HepG2 (cell line): Measurements from ENCODE around the gene SLC8B1. TPM values are rescaled to one million over a fixed set of nuclear protein-coding genes. Genes with fewer than 3 reads are reported as not detected.

ENCODE experiments used
- microRNA-seq: library from miRNA; unstranded; fragments of <30 nt; microRNA quantifications from one replicate; pipeline ENCODE4, GENCODE V29; 2020
- polyA plus RNA-seq, 8 experiments: library from polyadenylated mRNA; depleted of rRNA in 3 of 8; stranded (reverse) in 7 of 8; unstranded in 1 of 8; fragments of >200 nt; fragmentation: Illumina TruSeq in 4 of 8; extraction: Trizol in 4 of 8; gene quantifications; 2 replicates each; pipeline versions ENCODE4 v1.2.1 to v1.2.3, GENCODE V29; 2011 to 2016; ENCODE audit warnings: low read depth in 4 of 8, missing spikeins in 1 of 8, mixed read lengths in 1 of 8; ENCODE audit not compliant: insufficient read depth in 1 of 8
- small RNA-seq, 3 experiments: library from RNA; depleted of rRNA; stranded (forward); fragments of <200 nt; gene quantifications; one replicate each; pipeline ENCODE3, GENCODE V24; 2012; ENCODE audit warnings: low read depth in 2 of 3, low replicate concordance in 1 of 3; ENCODE audit not compliant: insufficient read length in 3 of 3, insufficient read depth in 2 of 3
- total RNA-seq, 5 experiments: library from RNA; depleted of rRNA; stranded (reverse); fragments of >200 nt; fragmentation: Illumina TruSeq; extraction: Trizol; gene quantifications; 2 replicates each; pipeline ENCODE4 v1.2.3, GENCODE V29; 2016; ENCODE audit warnings: low read depth in 1 of 5
- TF ChIP-seq, protein P1 (sequence below): sonication (generic); formaldehyde crosslinking; IDR thresholded peaks from 2 replicates; pipeline ENCODE4 v1.4.0; 2020; ENCODE audit warnings: missing genetic modification reagents, mild to moderate bottlenecking, borderline replicate concordance

The SLC8B1 gene
- total and polyA plus RNA-seq, 2 of the 13 experiments (the other 11 are each of a cell fraction or from before 2014, with no cell fraction given): 6.8 to 8.0 TPM

DNA sequence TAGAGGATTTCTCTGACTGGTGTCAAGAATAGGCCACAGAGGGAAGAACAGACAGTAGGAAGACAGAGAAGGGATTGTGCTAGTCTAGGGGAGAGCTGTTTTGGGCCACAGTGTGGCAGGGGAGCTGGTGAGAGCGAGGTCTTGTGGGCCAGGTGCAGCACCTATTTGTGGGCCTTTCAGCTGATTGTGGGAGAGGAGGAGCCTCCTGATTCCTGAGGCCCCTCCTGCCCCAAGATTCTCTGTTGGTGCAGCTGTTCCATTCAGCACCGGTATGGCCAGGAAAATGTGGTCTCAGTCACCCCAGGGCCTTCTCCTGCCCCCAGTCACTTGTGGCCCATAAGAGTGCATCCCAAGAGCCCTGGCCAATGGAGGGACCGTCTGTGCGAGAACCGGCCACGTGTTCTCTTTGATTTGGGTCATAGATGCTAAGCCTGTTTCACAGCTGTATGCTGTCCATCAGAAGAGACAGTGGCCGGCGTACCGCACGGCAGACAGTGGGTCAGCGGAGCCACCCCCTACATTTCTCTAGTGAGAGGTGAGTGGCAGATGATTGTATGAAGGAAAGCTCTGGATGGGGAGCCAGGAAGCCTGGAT is 86.0 kb downstream of the SLC8B1 start (continued):
- TF ChIP-seq, protein P1, sequence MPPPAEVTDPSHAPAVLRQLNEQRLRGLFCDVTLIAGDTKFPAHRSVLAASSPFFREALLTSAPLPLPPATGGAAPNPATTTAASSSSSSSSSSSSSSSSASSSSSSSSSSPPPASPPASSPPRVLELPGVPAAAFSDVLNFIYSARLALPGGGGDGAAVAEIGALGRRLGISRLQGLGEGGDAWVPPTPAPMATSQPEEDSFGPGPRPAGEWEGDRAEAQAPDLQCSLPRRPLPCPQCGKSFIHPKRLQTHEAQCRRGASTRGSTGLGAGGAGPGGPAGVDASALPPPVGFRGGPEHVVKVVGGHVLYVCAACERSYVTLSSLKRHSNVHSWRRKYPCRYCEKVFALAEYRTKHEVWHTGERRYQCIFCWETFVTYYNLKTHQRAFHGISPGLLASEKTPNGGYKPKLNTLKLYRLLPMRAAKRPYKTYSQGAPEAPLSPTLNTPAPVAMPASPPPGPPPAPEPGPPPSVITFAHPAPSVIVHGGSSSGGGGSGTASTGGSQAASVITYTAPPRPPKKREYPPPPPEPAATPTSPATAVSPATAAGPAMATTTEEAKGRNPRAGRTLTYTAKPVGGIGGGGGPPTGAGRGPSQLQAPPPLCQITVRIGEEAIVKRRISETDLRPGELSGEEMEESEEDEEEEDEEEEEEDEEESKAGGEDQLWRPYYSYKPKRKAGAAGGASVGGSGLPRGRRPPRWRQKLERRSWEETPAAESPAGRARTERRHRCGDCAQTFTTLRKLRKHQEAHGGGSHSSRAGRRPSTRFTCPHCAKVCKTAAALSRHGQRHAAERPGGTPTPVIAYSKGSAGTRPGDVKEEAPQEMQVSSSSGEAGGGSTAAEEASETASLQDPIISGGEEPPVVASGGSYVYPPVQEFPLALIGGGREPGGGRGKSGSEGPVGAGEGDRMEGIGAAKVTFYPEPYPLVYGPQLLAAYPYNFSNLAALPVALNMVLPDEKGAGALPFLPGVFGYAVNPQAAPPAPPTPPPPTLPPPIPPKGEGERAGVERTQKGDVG (CRISPR knock-in tag): no peak

Small RNA genes within 50 kb of the gene (microRNA-seq; reads per million reads assigned to microRNA genes)
- 0.68 reads per million for gene MIR6762

Small RNA genes within 50 kb of the gene (small RNA-seq; reads per million reads assigned to genes)
- 0 to 0.33 (median 0) reads per million in 3 experiments for gene MIR6762

Other genes starting within 250 kb of the SLC8B1 start
- gene RASAL1, start 199.3 kb downstream of the SLC8B1 start, total RNA-seq (2016; rRNA removed; fragmentation: Illumina TruSeq; extraction: Trizol): not detected in 2 replicates
- not detected in 2 replicates for gene RASAL1, start 199.3 kb downstream of the SLC8B1 start, polyA plus RNA-seq (2011; rRNA removed)
- not detected in 2 replicates for gene CFAP73, start 185.4 kb downstream of the SLC8B1 start, total RNA-seq (2016; rRNA removed; fragmentation: Illumina TruSeq; extraction: Trizol)
- not detected in 2 replicates for gene CFAP73, start 185.4 kb downstream of the SLC8B1 start, polyA plus RNA-seq (2011; rRNA removed)
- 45.1 and 59.7 TPM in 2 replicates for gene DDX54, start 149.6 kb downstream of the SLC8B1 start, total RNA-seq (2016; rRNA removed; fragmentation: Illumina TruSeq; extraction: Trizol)
- 51.3 and 61.1 TPM in 2 replicates for gene DDX54, start 149.6 kb downstream of the SLC8B1 start, polyA plus RNA-seq (2011; rRNA removed)
- 28.1 and 28.9 TPM in 2 replicates for gene RITA1, start 149.4 kb downstream of the SLC8B1 start, total RNA-seq (2016; rRNA removed; fragmentation: Illumina TruSeq; extraction: Trizol)
- gene RITA1, start 149.4 kb downstream of the SLC8B1 start, polyA plus RNA-seq (2011; rRNA removed): 12.4 and 14.3 TPM in 2 replicates
- 3.8 and 8.0 TPM in 2 replicates for gene TPCN1, start 113.6 kb downstream of the SLC8B1 start, total RNA-seq (2016; rRNA removed; fragmentation: Illumina TruSeq; extraction: Trizol)
- gene TPCN1, start 113.6 kb downstream of the SLC8B1 start, polyA plus RNA-seq (2011; rRNA removed): 26.8 and 33.5 TPM in 2 replicates
- gene PLBD2, start 23.5 kb upstream of the SLC8B1 start, total RNA-seq (2016; rRNA removed; fragmentation: Illumina TruSeq; extraction: Trizol): 5.5 and 8.5 TPM in 2 replicates
- 6.7 and 9.2 TPM in 2 replicates for gene PLBD2, start 23.5 kb upstream of the SLC8B1 start, polyA plus RNA-seq (2011; rRNA removed)
- gene SDS, start 68.8 kb upstream of the SLC8B1 start, total RNA-seq (2016; rRNA removed; fragmentation: Illumina TruSeq; extraction: Trizol): not detected in 2 replicates
- not detected in 2 replicates for gene SDS, start 68.8 kb upstream of the SLC8B1 start, polyA plus RNA-seq (2011; rRNA removed)
- 1.2 and 1.3 TPM in 2 replicates for gene SDSL, start 87.3 kb upstream of the SLC8B1 start, total RNA-seq (2016; rRNA removed; fragmentation: Illumina TruSeq; extraction: Trizol)
- 1.7 and 2.9 TPM in 2 replicates for gene SDSL, start 87.3 kb upstream of the SLC8B1 start, polyA plus RNA-seq (2011; rRNA removed)
- gene LHX5, start 136.8 kb upstream of the SLC8B1 start, total RNA-seq (2016; rRNA removed; fragmentation: Illumina TruSeq; extraction: Trizol): not detected in 2 replicates
- 0.01 TPM in 1 of 2 replicates, not detected in the other for gene LHX5, start 136.8 kb upstream of the SLC8B1 start, polyA plus RNA-seq (2011; rRNA removed)